GM12878 (cell line): ENCODE results near the gene BAHD1. TPM values are rescaled to one million over a fixed set of nuclear protein-coding genes. Genes with fewer than 3 reads are reported as not detected.
A peak's percentile ranks its signal among the peaks of the same experiment; 100 is the strongest.

Experiments
- ATAC-seq: fragments of 200-7000 bp; cut with Tn5 transposase; 3 replicates; pipeline ENCODE4 v1.9.1; 2020; ENCODE audit warnings: mild to moderate bottlenecking, moderate library complexity
- BruUV-seq: library from RNA; stranded (reverse); fragments of 400-500 nt; replicated peaks from 2 replicates; lab custom pipeline; 2021; lab: Mats Ljungman, UMichigan
- CTCF ChIA-PET: fragments of 300-600 bp; sonication (Branson Sonifier 250); formaldehyde crosslinking; extraction: SDS; loops from one replicate; lab custom pipeline; 2021; ENCODE audit warnings: inconsistent platforms; lab: Yijun Ruan, JAX
- POLR2A ChIA-PET: fragments of 350-600 bp; formaldehyde crosslinking; extraction: SDS; loops from one replicate; lab custom pipeline; 2021; ENCODE audit warnings: inconsistent platforms; lab: Charles Lee
- RAD21 ChIA-PET: fragments of 300-600 bp; sonication (Branson Sonifier 250); formaldehyde crosslinking; loops from one replicate; lab custom pipeline; 2023; ENCODE audit warnings: antibody characterized with exemption; ENCODE audit not compliant: unreplicated experiment; lab: Charles Lee
- SMC1A ChIA-PET: fragments of 300-600 bp; sonication (Branson Sonifier 250); formaldehyde crosslinking; loops from one replicate; lab custom pipeline; 2023; ENCODE audit not compliant: unreplicated experiment, uncharacterized antibody; lab: Charles Lee
- DNase-seq: peaks from one replicate; pipeline ENCODE4 v3.0.0-alpha.2; 2011; ENCODE audit warnings: low read depth, low spot score
- FAIRE-seq: peaks from 3 replicates; lab custom pipeline; 2011; peaks lifted over from hg19 to GRCh38; lab: Jason Lieb, UNC
- H2AFZ ChIP-seq: 2 replicates; pipeline ENCODE4 v1.6.0; 2011; ENCODE audit warnings: low read depth, low read length, control low read depth; ENCODE audit not compliant: control insufficient read depth
- H3K27ac ChIP-seq: 2 replicates; pipeline ENCODE4 v1.5.1; 2011; ENCODE audit warnings: control low read depth; ENCODE audit not compliant: control insufficient read depth, insufficient read depth
- H3K27me3 ChIP-seq, 2 experiments: replicated peaks in 1 of 2; 2 replicates each; pipeline versions ENCODE4 v1.6.0 to v1.6.1; 2011; ENCODE audit warnings: low read length in 1 of 2; ENCODE audit not compliant: control insufficient read depth in 2 of 2, insufficient read depth in 2 of 2
- H3K36me3 ChIP-seq, 2 experiments: 2 replicates each; pipeline ENCODE4 v1.5.1; 2011; ENCODE audit warnings: low read length in 1 of 2; ENCODE audit not compliant: control insufficient read depth in 2 of 2, insufficient read depth in 2 of 2
- H3K4me1 ChIP-seq: 2 replicates; pipeline ENCODE4 v1.6.1; 2011; ENCODE audit warnings: mild to moderate bottlenecking, low read length, moderate library complexity, mixed read lengths; ENCODE audit not compliant: control insufficient read depth, insufficient read depth
- H3K4me2 ChIP-seq: 2 replicates; pipeline ENCODE4 v1.6.0; 2011; ENCODE audit warnings: control low read depth; ENCODE audit not compliant: control insufficient read depth, insufficient read depth
- H3K4me3 ChIP-seq: fragments of 200-600 bp; sonication (generic); 2 replicates; pipeline ENCODE4 v1.5.1; 2016
- H3K79me2 ChIP-seq: 2 replicates; pipeline ENCODE4 v1.6.0; 2011; ENCODE audit warnings: low read length; ENCODE audit not compliant: control insufficient read depth, insufficient read depth
- H3K9ac ChIP-seq: 2 replicates; pipeline ENCODE4 v1.8.0; 2011; ENCODE audit warnings: low read length, control low read depth, mixed read lengths; ENCODE audit not compliant: control insufficient read depth, insufficient read depth
- H3K9me3 ChIP-seq: replicated peaks from 3 replicates; pipeline ENCODE4 v1.5.1; 2011; ENCODE audit warnings: mild to moderate bottlenecking, low read length; ENCODE audit not compliant: control insufficient read depth, insufficient read depth
- H4K20me1 ChIP-seq: 2 replicates; pipeline ENCODE4 v1.6.0; 2011; ENCODE audit not compliant: control insufficient read depth, insufficient read depth
- BACH1 ChIP-seq: fragments of 450-650 bp; IDR thresholded peaks from 2 replicates; pipeline ENCODE4 v1.6.1; 2017; ENCODE audit warnings: mild to moderate bottlenecking, borderline replicate concordance
- CHD1 ChIP-seq: IDR thresholded peaks from 2 replicates; pipeline ENCODE4 v1.6.1; 2012; ENCODE audit warnings: low read depth, low read length, improper control_type of control experiment
- IKZF1 ChIP-seq: fragments of 450-650 bp; conservative IDR thresholded peaks from 2 replicates; pipeline ENCODE4 v1.6.1; 2017; ENCODE audit warnings: antibody characterized with exemption, mild to moderate bottlenecking
- ZBED1 ChIP-seq: IDR thresholded peaks from 2 replicates; pipeline ENCODE4 v1.6.1; 2016; ENCODE audit warnings: borderline replicate concordance
- WGBS: methylation state at CpG from one replicate; pipeline ENCODE4 v1.1.6; 2016; ENCODE audit warnings: low lambda C conversion rate; ENCODE audit not compliant: insufficient replicate concordance, insufficient coverage; ENCODE audit errors: missing lambda C conversion rate; 5-methylcytosine and 5-hydroxymethylcytosine counted together
- in situ Hi-C: fragments of 300-500 bp; cut with MboI; formaldehyde crosslinking; loops from 9 replicates; pipeline ENCODE4 v1.14.3; 2018; ENCODE audit warnings: mixed read lengths
- intact Hi-C: fragments of 100-400 bp; cut with micrococcal nuclease; formaldehyde crosslinking; loops from one replicate; pipeline ENCODE4 v1.14.2; 2022; ENCODE audit not compliant: unreplicated experiment
- polyA plus RNA-seq, 11 experiments: library from polyadenylated mRNA; depleted of rRNA in 4 of 11; unstranded in 6 of 11; stranded (reverse) in 5 of 11; fragments of >200 nt; fragmentation: Nextera tagmentation in 4 of 11; fragmentation: Illumina TruSeq in 1 of 11; extraction: Ambion mirVana in 4 of 11; extraction: Trizol in 1 of 11; gene quantifications; 1 replicate in 1 of 11; 2 replicates in 10 of 11; pipeline versions ENCODE4 v1.2.1 to v1.2.3, GENCODE V29; 2011 to 2016; ENCODE audit warnings: inconsistent platforms in 2 of 11, missing spikeins in 2 of 11, low read depth in 1 of 11
- total RNA-seq, 4 experiments: library from RNA; depleted of rRNA in 3 of 4; stranded (reverse); fragments of >200 nt in 3 of 4; fragmentation: Illumina TruSeq in 1 of 4; extraction: Trizol in 1 of 4; gene quantifications; 2 replicates each; pipeline versions ENCODE4 v1.2.1 to v1.2.3, GENCODE V29; 2013 to 2021
- TF ChIP-seq, protein P1 (sequence below): fragments of 450-650 bp; formaldehyde crosslinking; IDR thresholded peaks from 2 replicates; pipeline ENCODE4 v1.4.0; 2020; ENCODE audit warnings: mild to moderate bottlenecking, moderate library complexity
- TF ChIP-seq, protein P2 (sequence below): IDR thresholded peaks from 2 replicates; pipeline ENCODE4 v1.6.1; 2012; ENCODE audit warnings: improper control_type of control experiment, low read depth, low read length; ENCODE audit not compliant: insufficient replicate concordance
- TF ChIP-seq, protein P3 (sequence below): IDR thresholded peaks from 2 replicates; pipeline ENCODE4 v1.6.1; 2012; ENCODE audit warnings: mild to moderate bottlenecking, low read depth, low read length

The BAHD1 gene
- total and polyA plus RNA-seq, 10 of the 15 experiments (the other 5 are each of a cell fraction or from before 2014, with no cell fraction given) = 0.21 to 21.8 (median 5.8) TPM

DNA sequence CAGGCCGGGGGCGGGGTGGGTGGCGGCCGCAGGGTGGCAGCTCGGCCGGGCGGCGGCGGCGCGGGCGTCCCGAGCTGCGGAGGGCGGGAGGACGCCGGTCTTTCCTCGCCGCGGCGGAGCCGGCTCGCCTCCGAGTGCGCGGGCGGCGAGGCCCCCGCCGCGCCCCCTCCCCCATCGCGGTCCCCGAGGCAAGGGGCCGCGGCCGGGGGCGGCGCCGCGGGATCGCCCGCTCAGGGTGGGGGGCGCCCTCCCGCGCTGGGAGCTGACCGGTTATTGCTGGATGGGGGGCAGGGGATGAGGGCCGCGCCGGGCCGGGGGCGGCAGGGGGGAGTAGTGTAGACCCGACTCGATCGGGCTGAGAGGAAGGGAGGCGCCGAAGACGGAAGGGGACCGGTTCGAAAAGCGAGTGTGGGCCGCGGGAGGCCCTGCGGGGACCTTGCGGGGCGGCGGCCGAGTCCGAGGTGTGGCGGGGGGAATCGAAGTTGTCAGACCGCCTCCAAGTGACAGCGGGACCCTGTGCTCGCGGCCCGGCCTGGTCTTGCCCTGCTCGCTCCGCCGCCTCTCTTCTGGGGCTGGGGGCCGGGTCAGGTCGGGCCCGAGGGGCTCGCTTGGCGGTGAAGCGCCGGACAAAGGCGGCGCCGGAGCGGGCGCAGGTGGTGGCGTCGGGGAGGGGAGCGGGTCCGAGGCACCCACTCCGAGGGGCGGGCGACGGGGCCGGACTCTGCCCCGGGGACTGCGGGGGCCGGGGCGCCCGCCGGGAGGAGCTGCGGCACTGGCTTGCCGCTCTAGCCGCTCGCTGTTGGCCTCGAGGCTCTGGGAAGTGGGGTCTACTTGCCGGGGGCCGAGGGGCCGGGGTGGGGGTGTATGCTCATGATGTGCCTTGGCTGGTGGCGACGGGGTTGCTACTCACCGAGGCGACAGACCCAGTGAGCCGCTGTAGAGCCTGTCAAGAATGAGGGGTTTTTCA lies 1.1 kb downstream of the BAHD1 start:
- H3K9me3 ChIP-seq = no peaks in the 10 kb centered on the region
- H2AFZ ChIP-seq = no peak overlapping the region
- 0 out of 4 replicates have a peak, but pooled peaks cover 0 to 4% of the 10 kb centered on the region in 2 experiments for H3K36me3 ChIP-seq
- peak overlapping the region; percentile 54 for H3K9ac ChIP-seq
- H3K79me2 ChIP-seq = peaks cover 31% of the 10 kb centered on the region
- FAIRE-seq (no peak), ATAC-seq (peak; percentile 34), DNase-seq (no peak)
- RAD21 ChIA-PET = interaction anchor here (0.6 to 1.7 kb wide), 5 partner anchors 9 to 123 kb away, joined by 3 to 9 read pairs (median 3); partner anchors contain the start of gene CCDC32
- POLR2A ChIA-PET = interaction anchor here (0.6 to 4.1 kb wide), 6 partner anchors 11 to 148 kb away, joined by 3 to 26 read pairs (median 4); partner anchors contain the start of gene CHST14
- peaks cover 23% of the 10 kb centered on the region for H4K20me1 ChIP-seq
- peaks cover 5 to 11% of the 10 kb centered on the region in 2 experiments for H3K27me3 ChIP-seq
- in situ Hi-C loops (no loop called here), intact Hi-C loops (loop anchor here (10.0 kb wide), 1 partner anchor 153 kb away; the partner anchor contains the start of gene KNL1)
- SMC1A ChIA-PET = interaction anchor here (0.9 to 1.3 kb wide), 5 partner anchors 8 to 151 kb away, joined by 4 to 5 read pairs (median 4); no protein-coding TSS in a partner anchor
- no TSS peak for BruUV-seq
- H3K4me2 ChIP-seq = peak overlapping the region; percentile 89
- peaks cover 15% of the 10 kb centered on the region for H3K4me1 ChIP-seq
- CTCF ChIA-PET = interaction anchor here (0.7 to 1.6 kb wide), 6 partner anchors 9 to 156 kb away, joined by 3 to 12 read pairs (median 3); no protein-coding TSS in a partner anchor
- H3K27ac ChIP-seq = no peak overlapping the region
- WGBS = 0% methylated on average over 5 of the region's 119 CpGs
- peak overlapping the region; percentile 84 for H3K4me3 ChIP-seq
- no peak for TF ChIP-seq ZBED1
- TF ChIP-seq, protein P1, sequence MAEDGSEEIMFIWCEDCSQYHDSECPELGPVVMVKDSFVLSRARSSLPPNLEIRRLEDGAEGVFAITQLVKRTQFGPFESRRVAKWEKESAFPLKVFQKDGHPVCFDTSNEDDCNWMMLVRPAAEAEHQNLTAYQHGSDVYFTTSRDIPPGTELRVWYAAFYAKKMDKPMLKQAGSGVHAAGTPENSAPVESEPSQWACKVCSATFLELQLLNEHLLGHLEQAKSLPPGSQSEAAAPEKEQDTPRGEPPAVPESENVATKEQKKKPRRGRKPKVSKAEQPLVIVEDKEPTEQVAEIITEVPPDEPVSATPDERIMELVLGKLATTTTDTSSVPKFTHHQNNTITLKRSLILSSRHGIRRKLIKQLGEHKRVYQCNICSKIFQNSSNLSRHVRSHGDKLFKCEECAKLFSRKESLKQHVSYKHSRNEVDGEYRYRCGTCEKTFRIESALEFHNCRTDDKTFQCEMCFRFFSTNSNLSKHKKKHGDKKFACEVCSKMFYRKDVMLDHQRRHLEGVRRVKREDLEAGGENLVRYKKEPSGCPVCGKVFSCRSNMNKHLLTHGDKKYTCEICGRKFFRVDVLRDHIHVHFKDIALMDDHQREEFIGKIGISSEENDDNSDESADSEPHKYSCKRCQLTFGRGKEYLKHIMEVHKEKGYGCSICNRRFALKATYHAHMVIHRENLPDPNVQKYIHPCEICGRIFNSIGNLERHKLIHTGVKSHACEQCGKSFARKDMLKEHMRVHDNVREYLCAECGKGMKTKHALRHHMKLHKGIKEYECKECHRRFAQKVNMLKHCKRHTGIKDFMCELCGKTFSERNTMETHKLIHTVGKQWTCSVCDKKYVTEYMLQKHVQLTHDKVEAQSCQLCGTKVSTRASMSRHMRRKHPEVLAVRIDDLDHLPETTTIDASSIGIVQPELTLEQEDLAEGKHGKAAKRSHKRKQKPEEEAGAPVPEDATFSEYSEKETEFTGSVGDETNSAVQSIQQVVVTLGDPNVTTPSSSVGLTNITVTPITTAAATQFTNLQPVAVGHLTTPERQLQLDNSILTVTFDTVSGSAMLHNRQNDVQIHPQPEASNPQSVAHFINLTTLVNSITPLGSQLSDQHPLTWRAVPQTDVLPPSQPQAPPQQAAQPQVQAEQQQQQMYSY = no peak
- TF ChIP-seq, protein P2, sequence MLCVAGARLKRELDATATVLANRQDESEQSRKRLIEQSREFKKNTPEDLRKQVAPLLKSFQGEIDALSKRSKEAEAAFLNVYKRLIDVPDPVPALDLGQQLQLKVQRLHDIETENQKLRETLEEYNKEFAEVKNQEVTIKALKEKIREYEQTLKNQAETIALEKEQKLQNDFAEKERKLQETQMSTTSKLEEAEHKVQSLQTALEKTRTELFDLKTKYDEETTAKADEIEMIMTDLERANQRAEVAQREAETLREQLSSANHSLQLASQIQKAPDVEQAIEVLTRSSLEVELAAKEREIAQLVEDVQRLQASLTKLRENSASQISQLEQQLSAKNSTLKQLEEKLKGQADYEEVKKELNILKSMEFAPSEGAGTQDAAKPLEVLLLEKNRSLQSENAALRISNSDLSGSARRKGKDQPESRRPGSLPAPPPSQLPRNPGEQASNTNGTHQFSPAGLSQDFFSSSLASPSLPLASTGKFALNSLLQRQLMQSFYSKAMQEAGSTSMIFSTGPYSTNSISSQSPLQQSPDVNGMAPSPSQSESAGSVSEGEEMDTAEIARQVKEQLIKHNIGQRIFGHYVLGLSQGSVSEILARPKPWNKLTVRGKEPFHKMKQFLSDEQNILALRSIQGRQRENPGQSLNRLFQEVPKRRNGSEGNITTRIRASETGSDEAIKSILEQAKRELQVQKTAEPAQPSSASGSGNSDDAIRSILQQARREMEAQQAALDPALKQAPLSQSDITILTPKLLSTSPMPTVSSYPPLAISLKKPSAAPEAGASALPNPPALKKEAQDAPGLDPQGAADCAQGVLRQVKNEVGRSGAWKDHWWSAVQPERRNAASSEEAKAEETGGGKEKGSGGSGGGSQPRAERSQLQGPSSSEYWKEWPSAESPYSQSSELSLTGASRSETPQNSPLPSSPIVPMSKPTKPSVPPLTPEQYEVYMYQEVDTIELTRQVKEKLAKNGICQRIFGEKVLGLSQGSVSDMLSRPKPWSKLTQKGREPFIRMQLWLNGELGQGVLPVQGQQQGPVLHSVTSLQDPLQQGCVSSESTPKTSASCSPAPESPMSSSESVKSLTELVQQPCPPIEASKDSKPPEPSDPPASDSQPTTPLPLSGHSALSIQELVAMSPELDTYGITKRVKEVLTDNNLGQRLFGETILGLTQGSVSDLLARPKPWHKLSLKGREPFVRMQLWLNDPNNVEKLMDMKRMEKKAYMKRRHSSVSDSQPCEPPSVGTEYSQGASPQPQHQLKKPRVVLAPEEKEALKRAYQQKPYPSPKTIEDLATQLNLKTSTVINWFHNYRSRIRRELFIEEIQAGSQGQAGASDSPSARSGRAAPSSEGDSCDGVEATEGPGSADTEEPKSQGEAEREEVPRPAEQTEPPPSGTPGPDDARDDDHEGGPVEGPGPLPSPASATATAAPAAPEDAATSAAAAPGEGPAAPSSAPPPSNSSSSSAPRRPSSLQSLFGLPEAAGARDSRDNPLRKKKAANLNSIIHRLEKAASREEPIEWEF = no peak
- peak; percentile 36 for TF ChIP-seq IKZF1
- TF ChIP-seq BACH1 = peak; percentile 10; the same call in 1 of the 2 replicates
- TF ChIP-seq, protein P3, sequence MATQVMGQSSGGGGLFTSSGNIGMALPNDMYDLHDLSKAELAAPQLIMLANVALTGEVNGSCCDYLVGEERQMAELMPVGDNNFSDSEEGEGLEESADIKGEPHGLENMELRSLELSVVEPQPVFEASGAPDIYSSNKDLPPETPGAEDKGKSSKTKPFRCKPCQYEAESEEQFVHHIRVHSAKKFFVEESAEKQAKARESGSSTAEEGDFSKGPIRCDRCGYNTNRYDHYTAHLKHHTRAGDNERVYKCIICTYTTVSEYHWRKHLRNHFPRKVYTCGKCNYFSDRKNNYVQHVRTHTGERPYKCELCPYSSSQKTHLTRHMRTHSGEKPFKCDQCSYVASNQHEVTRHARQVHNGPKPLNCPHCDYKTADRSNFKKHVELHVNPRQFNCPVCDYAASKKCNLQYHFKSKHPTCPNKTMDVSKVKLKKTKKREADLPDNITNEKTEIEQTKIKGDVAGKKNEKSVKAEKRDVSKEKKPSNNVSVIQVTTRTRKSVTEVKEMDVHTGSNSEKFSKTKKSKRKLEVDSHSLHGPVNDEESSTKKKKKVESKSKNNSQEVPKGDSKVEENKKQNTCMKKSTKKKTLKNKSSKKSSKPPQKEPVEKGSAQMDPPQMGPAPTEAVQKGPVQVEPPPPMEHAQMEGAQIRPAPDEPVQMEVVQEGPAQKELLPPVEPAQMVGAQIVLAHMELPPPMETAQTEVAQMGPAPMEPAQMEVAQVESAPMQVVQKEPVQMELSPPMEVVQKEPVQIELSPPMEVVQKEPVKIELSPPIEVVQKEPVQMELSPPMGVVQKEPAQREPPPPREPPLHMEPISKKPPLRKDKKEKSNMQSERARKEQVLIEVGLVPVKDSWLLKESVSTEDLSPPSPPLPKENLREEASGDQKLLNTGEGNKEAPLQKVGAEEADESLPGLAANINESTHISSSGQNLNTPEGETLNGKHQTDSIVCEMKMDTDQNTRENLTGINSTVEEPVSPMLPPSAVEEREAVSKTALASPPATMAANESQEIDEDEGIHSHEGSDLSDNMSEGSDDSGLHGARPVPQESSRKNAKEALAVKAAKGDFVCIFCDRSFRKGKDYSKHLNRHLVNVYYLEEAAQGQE = no peak
- no peak for TF ChIP-seq CHD1
